Measurements from ENCODE around the gene FMNL2.

DNA sequence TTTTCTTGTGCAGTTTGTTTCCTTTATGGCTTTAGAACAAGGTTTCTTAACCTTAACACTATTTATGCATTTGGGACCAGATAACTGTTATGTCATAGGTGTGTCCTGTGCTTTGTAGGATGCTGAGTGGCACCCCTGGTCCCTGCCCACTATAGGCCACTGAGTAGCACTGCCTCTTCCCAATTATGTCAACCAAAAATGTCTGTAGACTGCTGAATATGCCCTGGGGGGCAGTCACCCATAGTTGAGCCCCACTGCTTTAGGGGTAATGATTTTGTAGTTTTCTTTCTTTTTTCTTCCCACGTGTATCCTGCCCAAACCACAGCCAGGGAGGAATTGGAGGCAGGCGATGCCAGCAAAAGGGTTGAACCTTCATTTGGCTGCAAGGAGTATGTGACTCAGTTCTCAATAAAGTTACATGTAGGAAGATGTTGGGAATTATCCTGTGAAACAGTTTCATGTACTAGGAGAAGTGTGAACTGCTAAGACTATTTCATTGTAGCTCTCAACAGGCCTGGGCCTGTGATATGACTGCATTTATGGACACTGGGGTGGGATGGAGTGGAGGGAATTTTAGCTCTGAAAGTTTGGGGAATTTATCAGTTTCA, 65.7 kb downstream of the FMNL2 start:
- TF ChIP-seq, protein P1, sequence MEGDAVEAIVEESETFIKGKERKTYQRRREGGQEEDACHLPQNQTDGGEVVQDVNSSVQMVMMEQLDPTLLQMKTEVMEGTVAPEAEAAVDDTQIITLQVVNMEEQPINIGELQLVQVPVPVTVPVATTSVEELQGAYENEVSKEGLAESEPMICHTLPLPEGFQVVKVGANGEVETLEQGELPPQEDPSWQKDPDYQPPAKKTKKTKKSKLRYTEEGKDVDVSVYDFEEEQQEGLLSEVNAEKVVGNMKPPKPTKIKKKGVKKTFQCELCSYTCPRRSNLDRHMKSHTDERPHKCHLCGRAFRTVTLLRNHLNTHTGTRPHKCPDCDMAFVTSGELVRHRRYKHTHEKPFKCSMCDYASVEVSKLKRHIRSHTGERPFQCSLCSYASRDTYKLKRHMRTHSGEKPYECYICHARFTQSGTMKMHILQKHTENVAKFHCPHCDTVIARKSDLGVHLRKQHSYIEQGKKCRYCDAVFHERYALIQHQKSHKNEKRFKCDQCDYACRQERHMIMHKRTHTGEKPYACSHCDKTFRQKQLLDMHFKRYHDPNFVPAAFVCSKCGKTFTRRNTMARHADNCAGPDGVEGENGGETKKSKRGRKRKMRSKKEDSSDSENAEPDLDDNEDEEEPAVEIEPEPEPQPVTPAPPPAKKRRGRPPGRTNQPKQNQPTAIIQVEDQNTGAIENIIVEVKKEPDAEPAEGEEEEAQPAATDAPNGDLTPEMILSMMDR (IDR thresholded peaks at IDR 0.05 in 8 of 11, conservative IDR thresholded peaks at IDR 0.05 in 3 of 11) = no peak
- no peak for TF ChIP-seq POLR2A (IDR thresholded peaks at IDR 0.05)

Data from spleen (tissue), 7 donors.